PFSK-1 (cell line): ENCODE data around the gene INSM2. TPM values are rescaled to one million over a fixed set of nuclear protein-coding genes. Genes with fewer than 3 reads are reported as not detected.

Experiments
- FOXP2 ChIP-seq: optimal IDR thresholded peaks from 2 replicates; pipeline ENCODE3; 2011; ENCODE audit warnings: borderline replicate concordance, control low read depth, inconsistent platforms; ENCODE audit not compliant: insufficient read depth; ENCODE audit errors: extremely low read length, extremely low read depth
- POLR2AphosphoS5 ChIP-seq: IDR thresholded peaks from 2 replicates; pipeline ENCODE4 v1.6.1; 2012; ENCODE audit warnings: low read depth, mild to moderate bottlenecking, control low read depth, low read length, moderate library complexity
- SIN3A ChIP-seq: IDR thresholded peaks from 2 replicates; pipeline ENCODE4 v1.6.1; 2012; ENCODE audit warnings: mild to moderate bottlenecking, low read length, moderate library complexity, borderline replicate concordance; ENCODE audit not compliant: insufficient read depth
- TAF1 ChIP-seq: IDR thresholded peaks from 2 replicates; pipeline ENCODE4 v1.6.1; 2012; ENCODE audit warnings: low read length, control low read depth, borderline replicate concordance; ENCODE audit not compliant: insufficient read depth
- polyA plus RNA-seq: library from polyadenylated mRNA; unstranded; fragments of >200 nt; gene quantifications from one replicate; pipeline ENCODE4 v1.2.1, GENCODE V29; 2012; ENCODE audit warnings: low read depth, missing spikeins; ENCODE audit not compliant: insufficient read length
- TF ChIP-seq, protein P1 (sequence below), 2 experiments: IDR thresholded peaks; 2 replicates each; pipeline versions ENCODE4 v1.6.1 to v1.8.0; 2011 to 2012; ENCODE audit warnings: low read depth in 2 of 2, low read length in 2 of 2, control low read depth in 1 of 2, inconsistent platforms in 1 of 2, mild to moderate bottlenecking in 1 of 2, moderate library complexity in 1 of 2; ENCODE audit not compliant: insufficient read depth in 1 of 2

INSM2 gene, protein sequence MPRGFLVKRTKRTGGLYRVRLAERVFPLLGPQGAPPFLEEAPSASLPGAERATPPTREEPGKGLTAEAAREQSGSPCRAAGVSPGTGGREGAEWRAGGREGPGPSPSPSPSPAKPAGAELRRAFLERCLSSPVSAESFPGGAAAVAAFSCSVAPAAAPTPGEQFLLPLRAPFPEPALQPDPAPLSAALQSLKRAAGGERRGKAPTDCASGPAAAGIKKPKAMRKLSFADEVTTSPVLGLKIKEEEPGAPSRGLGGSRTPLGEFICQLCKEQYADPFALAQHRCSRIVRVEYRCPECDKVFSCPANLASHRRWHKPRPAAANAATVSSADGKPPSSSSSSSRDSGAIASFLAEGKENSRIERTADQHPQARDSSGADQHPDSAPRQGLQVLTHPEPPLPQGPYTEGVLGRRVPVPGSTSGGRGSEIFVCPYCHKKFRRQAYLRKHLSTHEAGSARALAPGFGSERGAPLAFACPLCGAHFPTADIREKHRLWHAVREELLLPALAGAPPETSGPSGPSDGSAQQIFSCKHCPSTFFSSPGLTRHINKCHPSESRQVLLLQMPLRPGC
- polyA plus RNA-seq = not detected

DNA sequence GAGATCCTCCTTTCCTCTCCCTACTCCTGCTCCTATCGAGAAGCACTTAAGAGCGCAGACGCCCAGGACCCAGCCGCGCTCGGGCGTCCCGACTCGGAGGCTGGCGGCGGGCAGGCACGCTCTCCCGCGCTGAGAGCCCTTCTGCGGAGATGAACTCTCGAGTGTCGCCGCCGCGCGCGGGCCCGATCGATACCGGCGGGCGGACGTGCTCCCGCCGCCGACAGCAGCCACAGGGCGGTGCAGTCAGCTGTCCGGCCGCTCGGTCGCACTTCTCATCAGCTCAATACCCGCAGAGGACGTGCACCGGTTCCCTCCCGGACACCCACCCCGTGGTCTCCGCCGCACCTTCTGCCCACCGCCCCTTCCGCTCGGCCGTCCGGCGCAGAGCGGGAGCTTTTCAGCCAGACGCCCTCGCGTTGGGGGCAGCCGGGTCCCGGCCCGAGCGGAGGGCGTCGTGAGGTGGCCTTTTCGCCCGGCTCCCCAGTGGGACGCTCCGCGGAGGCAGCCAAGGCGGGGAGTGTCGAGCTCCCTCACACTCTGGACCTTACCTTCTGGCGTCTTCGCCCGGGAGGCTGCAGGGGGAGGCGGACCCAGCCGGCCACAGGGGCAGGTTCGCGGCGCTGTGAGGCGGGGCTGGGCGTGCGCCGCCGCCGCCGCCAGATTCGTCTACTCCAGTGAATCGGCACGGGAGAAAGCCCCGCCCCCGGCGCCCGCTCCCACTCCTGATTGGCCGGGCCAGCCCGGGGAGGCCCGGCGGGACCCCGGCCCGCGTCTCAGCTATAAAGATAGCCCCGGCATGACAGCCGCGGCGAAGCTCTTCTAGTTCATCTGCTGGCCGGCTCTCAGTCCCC is at the start of gene INSM2:
Gene INSM2 (plus strand): TSS at position 808 of the 851 bp plus-strand sequence. CDS start 89 bp downstream, outside the sequence.
- no peak for TF ChIP-seq FOXP2
- no peak for TF ChIP-seq POLR2AphosphoS5
- TF ChIP-seq TAF1 = no peak

DNA sequence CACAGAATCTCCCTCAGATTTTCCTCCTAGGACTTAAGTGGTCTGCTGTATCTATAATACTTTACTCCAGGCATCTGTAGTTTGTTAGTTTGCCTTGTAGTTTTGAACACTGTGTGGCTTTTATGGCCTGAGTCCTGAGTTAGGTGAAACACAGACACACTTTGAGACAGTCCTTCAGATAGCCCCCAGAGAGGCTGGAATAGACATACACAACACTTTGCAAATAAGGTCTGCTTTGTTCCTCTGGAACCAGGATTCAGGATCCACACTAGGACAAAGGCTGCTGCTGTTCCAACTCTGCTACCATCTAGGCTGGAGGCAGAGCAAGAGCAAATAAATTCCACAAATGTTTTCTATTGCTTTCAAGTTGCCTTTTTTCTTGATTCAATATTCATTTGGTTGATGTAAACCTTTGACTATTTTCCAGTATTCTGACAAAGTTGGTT is 41.4 kb upstream of the INSM2 start:
- TF ChIP-seq TAF1 = no peak
- no peak for TF ChIP-seq FOXP2
- no peak for TF ChIP-seq SIN3A
- no peak for TF ChIP-seq POLR2AphosphoS5
- TF ChIP-seq, protein P1, sequence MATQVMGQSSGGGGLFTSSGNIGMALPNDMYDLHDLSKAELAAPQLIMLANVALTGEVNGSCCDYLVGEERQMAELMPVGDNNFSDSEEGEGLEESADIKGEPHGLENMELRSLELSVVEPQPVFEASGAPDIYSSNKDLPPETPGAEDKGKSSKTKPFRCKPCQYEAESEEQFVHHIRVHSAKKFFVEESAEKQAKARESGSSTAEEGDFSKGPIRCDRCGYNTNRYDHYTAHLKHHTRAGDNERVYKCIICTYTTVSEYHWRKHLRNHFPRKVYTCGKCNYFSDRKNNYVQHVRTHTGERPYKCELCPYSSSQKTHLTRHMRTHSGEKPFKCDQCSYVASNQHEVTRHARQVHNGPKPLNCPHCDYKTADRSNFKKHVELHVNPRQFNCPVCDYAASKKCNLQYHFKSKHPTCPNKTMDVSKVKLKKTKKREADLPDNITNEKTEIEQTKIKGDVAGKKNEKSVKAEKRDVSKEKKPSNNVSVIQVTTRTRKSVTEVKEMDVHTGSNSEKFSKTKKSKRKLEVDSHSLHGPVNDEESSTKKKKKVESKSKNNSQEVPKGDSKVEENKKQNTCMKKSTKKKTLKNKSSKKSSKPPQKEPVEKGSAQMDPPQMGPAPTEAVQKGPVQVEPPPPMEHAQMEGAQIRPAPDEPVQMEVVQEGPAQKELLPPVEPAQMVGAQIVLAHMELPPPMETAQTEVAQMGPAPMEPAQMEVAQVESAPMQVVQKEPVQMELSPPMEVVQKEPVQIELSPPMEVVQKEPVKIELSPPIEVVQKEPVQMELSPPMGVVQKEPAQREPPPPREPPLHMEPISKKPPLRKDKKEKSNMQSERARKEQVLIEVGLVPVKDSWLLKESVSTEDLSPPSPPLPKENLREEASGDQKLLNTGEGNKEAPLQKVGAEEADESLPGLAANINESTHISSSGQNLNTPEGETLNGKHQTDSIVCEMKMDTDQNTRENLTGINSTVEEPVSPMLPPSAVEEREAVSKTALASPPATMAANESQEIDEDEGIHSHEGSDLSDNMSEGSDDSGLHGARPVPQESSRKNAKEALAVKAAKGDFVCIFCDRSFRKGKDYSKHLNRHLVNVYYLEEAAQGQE (IDR thresholded peaks at IDR 0.05; ENCODE audit: insufficient read depth in 1 of 2, low read depth in 2 of 2, low read length in 2 of 2) = no peak

- no peak for TF ChIP-seq TAF1
- TF ChIP-seq FOXP2 = no peak
- TF ChIP-seq SIN3A = no peak
- no peak for TF ChIP-seq POLR2AphosphoS5
- TF ChIP-seq, protein P1 (IDR thresholded peaks at IDR 0.05; ENCODE audit: insufficient read depth in 1 of 2, low read depth in 2 of 2, low read length in 2 of 2) = no peak
Measured at GRCh38 chr14:35495278-35495677, 38.7 kb upstream of the INSM2 start.

DNA sequence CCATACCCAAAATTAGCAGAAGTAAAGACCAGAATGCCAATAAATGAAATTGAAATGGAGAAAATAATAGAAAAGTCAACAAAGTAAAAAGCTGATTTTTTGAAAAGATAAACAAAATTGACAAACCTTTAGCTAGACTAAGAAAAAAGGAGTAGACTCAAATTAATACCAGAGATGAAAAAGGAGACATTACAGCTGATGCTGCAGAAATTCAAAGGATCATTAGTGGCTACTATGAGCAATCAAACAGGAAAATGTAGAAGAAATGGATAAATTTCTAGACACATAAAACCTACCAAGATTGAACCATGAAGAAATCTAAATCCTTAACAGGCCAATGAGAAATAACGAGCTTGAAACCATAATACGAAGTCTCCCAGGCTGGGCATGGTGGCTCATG is 34.8 kb upstream of the INSM2 start:
- TF ChIP-seq, protein P1 (IDR thresholded peaks at IDR 0.05; ENCODE audit: insufficient read depth in 1 of 2, low read depth in 2 of 2, low read length in 2 of 2) = no peak
- TF ChIP-seq POLR2AphosphoS5 (no peak), TAF1 (no peak), SIN3A (no peak), FOXP2 (no peak)

GRCh38 chr14:35503646-35504045 is 30.3 kb upstream of the INSM2 start:
- TF ChIP-seq TAF1 (no peak), SIN3A (no peak), FOXP2 (no peak), POLR2AphosphoS5 (no peak)
- TF ChIP-seq, protein P1 (IDR thresholded peaks at IDR 0.05; ENCODE audit: insufficient read depth in 1 of 2, low read depth in 2 of 2, low read length in 2 of 2) = no peak
